GM12878 (cell line): ENCODE data around the gene ADAM10. TPM values are rescaled to one million over a fixed set of nuclear protein-coding genes. Genes with fewer than 3 reads are reported as not detected.

Source experiments
- ATAC-seq: fragments of 200-7000 bp; cut with Tn5 transposase; 3 replicates; pipeline ENCODE4 v1.9.1; 2020; ENCODE audit warnings: mild to moderate bottlenecking, moderate library complexity
- BruUV-seq: library from RNA; stranded (reverse); fragments of 400-500 nt; replicated peaks from 2 replicates; lab custom pipeline; 2021; lab: Mats Ljungman, UMichigan
- CTCF ChIA-PET: fragments of 300-600 bp; sonication (Branson Sonifier 250); formaldehyde crosslinking; extraction: SDS; loops from one replicate; lab custom pipeline; 2021; ENCODE audit warnings: inconsistent platforms; lab: Yijun Ruan, JAX
- POLR2A ChIA-PET: fragments of 350-600 bp; formaldehyde crosslinking; extraction: SDS; loops from one replicate; lab custom pipeline; 2021; ENCODE audit warnings: inconsistent platforms; lab: Charles Lee
- RAD21 ChIA-PET: fragments of 300-600 bp; sonication (Branson Sonifier 250); formaldehyde crosslinking; loops from one replicate; lab custom pipeline; 2023; ENCODE audit warnings: antibody characterized with exemption; ENCODE audit not compliant: unreplicated experiment; lab: Charles Lee
- SMC1A ChIA-PET: fragments of 300-600 bp; sonication (Branson Sonifier 250); formaldehyde crosslinking; loops from one replicate; lab custom pipeline; 2023; ENCODE audit not compliant: unreplicated experiment, uncharacterized antibody; lab: Charles Lee
- DNase-seq: peaks from one replicate; pipeline ENCODE4 v3.0.0-alpha.2; 2011; ENCODE audit warnings: low read depth, low spot score
- FAIRE-seq: peaks from 3 replicates; lab custom pipeline; 2011; peaks lifted over from hg19 to GRCh38; lab: Jason Lieb, UNC
- H2AFZ ChIP-seq: 2 replicates; pipeline ENCODE4 v1.6.0; 2011; ENCODE audit warnings: low read depth, low read length, control low read depth; ENCODE audit not compliant: control insufficient read depth
- H3K27ac ChIP-seq: 2 replicates; pipeline ENCODE4 v1.5.1; 2011; ENCODE audit warnings: control low read depth; ENCODE audit not compliant: control insufficient read depth, insufficient read depth
- H3K27me3 ChIP-seq, 2 experiments: replicated peaks in 1 of 2; 2 replicates each; pipeline versions ENCODE4 v1.6.0 to v1.6.1; 2011; ENCODE audit warnings: low read length in 1 of 2; ENCODE audit not compliant: control insufficient read depth in 2 of 2, insufficient read depth in 2 of 2
- H3K36me3 ChIP-seq, 2 experiments: 2 replicates each; pipeline ENCODE4 v1.5.1; 2011; ENCODE audit warnings: low read length in 1 of 2; ENCODE audit not compliant: control insufficient read depth in 2 of 2, insufficient read depth in 2 of 2
- H3K4me1 ChIP-seq: 2 replicates; pipeline ENCODE4 v1.6.1; 2011; ENCODE audit warnings: mild to moderate bottlenecking, low read length, moderate library complexity, mixed read lengths; ENCODE audit not compliant: control insufficient read depth, insufficient read depth
- H3K4me2 ChIP-seq: 2 replicates; pipeline ENCODE4 v1.6.0; 2011; ENCODE audit warnings: control low read depth; ENCODE audit not compliant: control insufficient read depth, insufficient read depth
- H3K4me3 ChIP-seq: fragments of 200-600 bp; sonication (generic); 2 replicates; pipeline ENCODE4 v1.5.1; 2016
- H3K79me2 ChIP-seq: 2 replicates; pipeline ENCODE4 v1.6.0; 2011; ENCODE audit warnings: low read length; ENCODE audit not compliant: control insufficient read depth, insufficient read depth
- H3K9ac ChIP-seq: 2 replicates; pipeline ENCODE4 v1.8.0; 2011; ENCODE audit warnings: low read length, control low read depth, mixed read lengths; ENCODE audit not compliant: control insufficient read depth, insufficient read depth
- H3K9me3 ChIP-seq: replicated peaks from 3 replicates; pipeline ENCODE4 v1.5.1; 2011; ENCODE audit warnings: mild to moderate bottlenecking, low read length; ENCODE audit not compliant: control insufficient read depth, insufficient read depth
- H4K20me1 ChIP-seq: 2 replicates; pipeline ENCODE4 v1.6.0; 2011; ENCODE audit not compliant: control insufficient read depth, insufficient read depth
- BRCA1 ChIP-seq: IDR thresholded peaks from 2 replicates; pipeline ENCODE4 v1.6.1; 2011; ENCODE audit warnings: low read depth, low read length, improper control_type of control experiment
- CBX5 ChIP-seq: sonication (generic); IDR thresholded peaks from 2 replicates; pipeline ENCODE4 v1.6.1; 2016; ENCODE audit warnings: low read depth, moderate library complexity, mild to moderate bottlenecking, inconsistent platforms
- CHD1 ChIP-seq: IDR thresholded peaks from 2 replicates; pipeline ENCODE4 v1.6.1; 2012; ENCODE audit warnings: low read depth, low read length, improper control_type of control experiment
- EP300 ChIP-seq, 2 experiments: fragments of 150-350 bp in 1 of 2; IDR thresholded peaks; 2 replicates each; pipeline ENCODE4 v1.6.1; 2011 to 2012; ENCODE audit warnings: low read depth in 2 of 2, low read length in 2 of 2, borderline replicate concordance in 1 of 2, improper control_type of control experiment in 1 of 2, inconsistent platforms in 1 of 2; ENCODE audit not compliant: control insufficient read depth in 1 of 2
- GABPA ChIP-seq: IDR thresholded peaks from 2 replicates; pipeline ENCODE4 v1.6.1; 2014; ENCODE audit warnings: antibody characterized with exemption, low read depth, mild to moderate bottlenecking, inconsistent platforms
- HCFC1 ChIP-seq: fragments of 150-350 bp; IDR thresholded peaks from 2 replicates; pipeline ENCODE4 v1.6.1; 2014; ENCODE audit warnings: low read length
- KLF5 ChIP-seq: fragments of 450-650 bp; IDR thresholded peaks from 2 replicates; pipeline ENCODE4 v1.6.1; 2014; ENCODE audit warnings: mild to moderate bottlenecking; ENCODE audit not compliant: partially characterized antibody
- LARP7 ChIP-seq: fragments of 450-650 bp; IDR thresholded peaks from 2 replicates; pipeline ENCODE4 v1.6.1; 2017; ENCODE audit warnings: mild to moderate bottlenecking
- NFXL1 ChIP-seq: fragments of 450-650 bp; IDR thresholded peaks from 2 replicates; pipeline ENCODE4 v1.6.1; 2017; ENCODE audit warnings: antibody characterized with exemption, mild to moderate bottlenecking, borderline replicate concordance
- NR2C1 ChIP-seq: fragments of 450-650 bp; IDR thresholded peaks from 2 replicates; pipeline ENCODE4 v1.6.1; 2017; ENCODE audit warnings: antibody characterized with exemption, mild to moderate bottlenecking, moderate library complexity
- SIX5 ChIP-seq: IDR thresholded peaks from 2 replicates; pipeline ENCODE4 v1.6.1; 2011; ENCODE audit warnings: mild to moderate bottlenecking, low read depth, low read length, moderate library complexity; ENCODE audit not compliant: severe bottlenecking
- YY1 ChIP-seq: IDR thresholded peaks from 2 replicates; pipeline ENCODE4 v1.6.1; 2011; ENCODE audit warnings: low read depth, mild to moderate bottlenecking, low read length
- ZNF384 ChIP-seq: IDR thresholded peaks from 2 replicates; pipeline ENCODE4 v1.6.1; 2012; ENCODE audit warnings: low read depth, mild to moderate bottlenecking, low read length, improper control_type of control experiment, borderline replicate concordance
- WGBS: methylation state at CpG from one replicate; pipeline ENCODE4 v1.1.6; 2016; ENCODE audit warnings: low lambda C conversion rate; ENCODE audit not compliant: insufficient replicate concordance, insufficient coverage; ENCODE audit errors: missing lambda C conversion rate; 5-methylcytosine and 5-hydroxymethylcytosine counted together
- in situ Hi-C: fragments of 300-500 bp; cut with MboI; formaldehyde crosslinking; loops from 9 replicates; pipeline ENCODE4 v1.14.3; 2018; ENCODE audit warnings: mixed read lengths
- intact Hi-C: fragments of 100-400 bp; cut with micrococcal nuclease; formaldehyde crosslinking; loops from one replicate; pipeline ENCODE4 v1.14.2; 2022; ENCODE audit not compliant: unreplicated experiment
- polyA plus RNA-seq, 11 experiments: library from polyadenylated mRNA; depleted of rRNA in 4 of 11; unstranded in 6 of 11; stranded (reverse) in 5 of 11; fragments of >200 nt; fragmentation: Nextera tagmentation in 4 of 11; fragmentation: Illumina TruSeq in 1 of 11; extraction: Ambion mirVana in 4 of 11; extraction: Trizol in 1 of 11; gene quantifications; 1 replicate in 1 of 11; 2 replicates in 10 of 11; pipeline versions ENCODE4 v1.2.1 to v1.2.3, GENCODE V29; 2011 to 2016; ENCODE audit warnings: inconsistent platforms in 2 of 11, missing spikeins in 2 of 11, low read depth in 1 of 11
- total RNA-seq, 4 experiments: library from RNA; depleted of rRNA in 3 of 4; stranded (reverse); fragments of >200 nt in 3 of 4; fragmentation: Illumina TruSeq in 1 of 4; extraction: Trizol in 1 of 4; gene quantifications; 2 replicates each; pipeline versions ENCODE4 v1.2.1 to v1.2.3, GENCODE V29; 2013 to 2021
- TF ChIP-seq, protein P1 (sequence below): IDR thresholded peaks from 2 replicates; pipeline ENCODE4 v1.6.1; 2011; ENCODE audit warnings: borderline replicate concordance, low read depth, mild to moderate bottlenecking, moderate library complexity, mixed read lengths, low read length; ENCODE audit not compliant: insufficient read depth; ENCODE audit errors: extremely low read length
- TF ChIP-seq, protein P2 (sequence below): IDR thresholded peaks from 2 replicates; pipeline ENCODE4 v1.6.1; 2012; ENCODE audit warnings: low read depth, low read length, improper control_type of control experiment
- TF ChIP-seq, protein P3 (sequence below): fragments of 450-650 bp; IDR thresholded peaks from 2 replicates; pipeline ENCODE4 v1.6.1; 2017; ENCODE audit warnings: mild to moderate bottlenecking
- TF ChIP-seq, protein P4 (sequence below): fragments of 450-650 bp; IDR thresholded peaks from 2 replicates; pipeline ENCODE4 v1.6.1; 2017; ENCODE audit warnings: mild to moderate bottlenecking, low read depth, inconsistent platforms; ENCODE audit not compliant: poor library complexity, severe bottlenecking

The ADAM10 gene
- total and polyA plus RNA-seq, 10 of the 15 experiments (the other 5 are each of a cell fraction or from before 2014, with no cell fraction given): 10.0 to 88.9 (median 51.7) TPM

DNA sequence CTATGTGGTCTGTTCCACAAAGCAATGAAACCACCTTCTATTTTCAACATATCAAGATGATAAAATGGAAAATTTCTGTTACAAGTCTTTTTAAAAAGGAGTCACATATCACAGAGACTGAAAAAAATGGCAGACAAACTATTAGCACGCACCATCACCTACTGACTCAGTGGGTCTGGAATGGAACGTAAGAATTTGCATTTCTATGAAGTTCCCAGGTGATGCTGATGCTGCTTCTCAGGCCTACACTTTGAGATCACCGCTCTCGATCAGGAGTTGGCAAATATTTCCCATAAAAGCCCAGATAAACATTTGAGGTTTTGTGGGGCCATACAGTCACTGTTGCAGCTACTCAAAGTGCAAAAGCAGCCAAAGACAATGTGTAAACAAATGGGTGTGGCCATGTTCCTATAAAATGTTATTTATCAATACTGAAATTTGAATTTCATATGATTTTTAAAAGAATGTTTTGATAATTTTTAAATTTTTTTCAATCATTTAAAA lies 142.9 kb downstream of the ADAM10 start:
- Histone ChIP-seq H2AFZ (no peak overlapping the region), H3K27me3 (no peaks in the 10 kb centered on the region), H3K9me3 (no peaks in the 10 kb centered on the region), H3K4me3 (no peak overlapping the region), H3K36me3 (peaks cover 1 to 24% of the 10 kb centered on the region in 2 experiments; a peak in 3 of 4 replicates), H4K20me1 (no peaks in the 10 kb centered on the region), H3K27ac (no peak overlapping the region), H3K4me2 (no peak overlapping the region), H3K9ac (no peak overlapping the region), H3K79me2 (no peaks in the 10 kb centered on the region), H3K4me1 (no peaks in the 10 kb centered on the region)
- no TSS peak for BruUV-seq
- POLR2A ChIA-PET: no interaction called here
- in situ Hi-C loops: no loop called here
- CTCF ChIA-PET: interaction anchor here (0.6 kb wide), 1 partner anchor 215 kb away, joined by 3 read pairs; no protein-coding TSS in a partner anchor
- no peak for DNase-seq
- FAIRE-seq: no peak
- 100% methylated on average over 4 of the region's 4 CpGs for WGBS
- no peak for ATAC-seq
- TF ChIP-seq LARP7 (no peak), GABPA (no peak), HCFC1 (no peak), CHD1 (no peak), YY1 (no peak), EP300 (IDR thresholded peaks at IDR 0.05; ENCODE audit: borderline replicate concordance in 1 of 2, control insufficient read depth in 1 of 2, low read depth in 2 of 2, low read length in 2 of 2) (no peak), SIX5 (no peak), KLF5 (no peak), NR2C1 (no peak), NFXL1 (no peak), BRCA1 (no peak), CBX5 (no peak), ZNF384 (no peak)
- TF ChIP-seq, protein P1, sequence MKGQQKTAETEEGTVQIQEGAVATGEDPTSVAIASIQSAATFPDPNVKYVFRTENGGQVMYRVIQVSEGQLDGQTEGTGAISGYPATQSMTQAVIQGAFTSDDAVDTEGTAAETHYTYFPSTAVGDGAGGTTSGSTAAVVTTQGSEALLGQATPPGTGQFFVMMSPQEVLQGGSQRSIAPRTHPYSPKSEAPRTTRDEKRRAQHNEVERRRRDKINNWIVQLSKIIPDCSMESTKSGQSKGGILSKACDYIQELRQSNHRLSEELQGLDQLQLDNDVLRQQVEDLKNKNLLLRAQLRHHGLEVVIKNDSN: no peak
- TF ChIP-seq, protein P2, sequence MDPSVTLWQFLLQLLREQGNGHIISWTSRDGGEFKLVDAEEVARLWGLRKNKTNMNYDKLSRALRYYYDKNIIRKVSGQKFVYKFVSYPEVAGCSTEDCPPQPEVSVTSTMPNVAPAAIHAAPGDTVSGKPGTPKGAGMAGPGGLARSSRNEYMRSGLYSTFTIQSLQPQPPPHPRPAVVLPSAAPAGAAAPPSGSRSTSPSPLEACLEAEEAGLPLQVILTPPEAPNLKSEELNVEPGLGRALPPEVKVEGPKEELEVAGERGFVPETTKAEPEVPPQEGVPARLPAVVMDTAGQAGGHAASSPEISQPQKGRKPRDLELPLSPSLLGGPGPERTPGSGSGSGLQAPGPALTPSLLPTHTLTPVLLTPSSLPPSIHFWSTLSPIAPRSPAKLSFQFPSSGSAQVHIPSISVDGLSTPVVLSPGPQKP: no peak
- TF ChIP-seq, protein P3, sequence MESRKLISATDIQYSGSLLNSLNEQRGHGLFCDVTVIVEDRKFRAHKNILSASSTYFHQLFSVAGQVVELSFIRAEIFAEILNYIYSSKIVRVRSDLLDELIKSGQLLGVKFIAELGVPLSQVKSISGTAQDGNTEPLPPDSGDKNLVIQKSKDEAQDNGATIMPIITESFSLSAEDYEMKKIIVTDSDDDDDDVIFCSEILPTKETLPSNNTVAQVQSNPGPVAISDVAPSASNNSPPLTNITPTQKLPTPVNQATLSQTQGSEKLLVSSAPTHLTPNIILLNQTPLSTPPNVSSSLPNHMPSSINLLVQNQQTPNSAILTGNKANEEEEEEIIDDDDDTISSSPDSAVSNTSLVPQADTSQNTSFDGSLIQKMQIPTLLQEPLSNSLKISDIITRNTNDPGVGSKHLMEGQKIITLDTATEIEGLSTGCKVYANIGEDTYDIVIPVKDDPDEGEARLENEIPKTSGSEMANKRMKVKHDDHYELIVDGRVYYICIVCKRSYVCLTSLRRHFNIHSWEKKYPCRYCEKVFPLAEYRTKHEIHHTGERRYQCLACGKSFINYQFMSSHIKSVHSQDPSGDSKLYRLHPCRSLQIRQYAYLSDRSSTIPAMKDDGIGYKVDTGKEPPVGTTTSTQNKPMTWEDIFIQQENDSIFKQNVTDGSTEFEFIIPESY: no peak
- TF ChIP-seq, protein P4, sequence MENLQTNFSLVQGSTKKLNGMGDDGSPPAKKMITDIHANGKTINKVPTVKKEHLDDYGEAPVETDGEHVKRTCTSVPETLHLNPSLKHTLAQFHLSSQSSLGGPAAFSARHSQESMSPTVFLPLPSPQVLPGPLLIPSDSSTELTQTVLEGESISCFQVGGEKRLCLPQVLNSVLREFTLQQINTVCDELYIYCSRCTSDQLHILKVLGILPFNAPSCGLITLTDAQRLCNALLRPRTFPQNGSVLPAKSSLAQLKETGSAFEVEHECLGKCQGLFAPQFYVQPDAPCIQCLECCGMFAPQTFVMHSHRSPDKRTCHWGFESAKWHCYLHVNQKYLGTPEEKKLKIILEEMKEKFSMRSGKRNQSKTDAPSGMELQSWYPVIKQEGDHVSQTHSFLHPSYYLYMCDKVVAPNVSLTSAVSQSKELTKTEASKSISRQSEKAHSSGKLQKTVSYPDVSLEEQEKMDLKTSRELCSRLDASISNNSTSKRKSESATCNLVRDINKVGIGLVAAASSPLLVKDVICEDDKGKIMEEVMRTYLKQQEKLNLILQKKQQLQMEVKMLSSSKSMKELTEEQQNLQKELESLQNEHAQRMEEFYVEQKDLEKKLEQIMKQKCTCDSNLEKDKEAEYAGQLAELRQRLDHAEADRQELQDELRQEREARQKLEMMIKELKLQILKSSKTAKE: no peak
- RAD21 ChIA-PET: no interaction called here
- intact Hi-C loops: no loop called here
- SMC1A ChIA-PET: no interaction called here
